ENCODE measurements around the gene NDUFA9. TPM values are rescaled to one million over a fixed set of nuclear protein-coding genes. Genes with fewer than 3 reads are reported as not detected.
A peak's percentile ranks its signal among the peaks of the same experiment; 100 is the strongest.

Gene NDUFA9
- total and polyA plus RNA-seq, 2 of the 13 experiments (the other 11 are each of a cell fraction or from before 2014, with no cell fraction given): 68.0 to 150 TPM

- peak overlapping the region; percentile 51 for H2AFZ ChIP-seq (ENCODE audit: low read length)
- no peaks in the 10 kb centered on the region for H3K9me3 ChIP-seq (ENCODE audit: low read length)
- in situ Hi-C loops (cut with HindIII; ENCODE audit: extremely low pct_ligation_motif_present, low pct_unique_long_range_greater_than_20kb): no loop called here
- peak overlapping the region; percentile 79 for H3K4me2 ChIP-seq (ENCODE audit: low read depth, low read length)
- WGBS (ENCODE audit: low lambda C conversion rate): 40% methylated on average over 4 of the region's 4 CpGs
- peak overlapping the region; percentile 67 for H3K27ac ChIP-seq (ENCODE audit: extremely low read length, insufficient read depth, low read length)
- ATAC-seq (no peak), DNase-seq (ENCODE audit: low spot score) (no peak), FAIRE-seq (no peak)
- ChIA-PET CTCF (ENCODE audit: low intra/inter-chr PET ratio, low total read pairs) (no interaction called here), POLR2A (interaction anchor here (0.8 kb wide), 1 partner anchor 43 kb away, joined by 4 read pairs; no protein-coding TSS in a partner anchor)
- H4K20me1 ChIP-seq (ENCODE audit: insufficient read depth, low read length): no peaks in the 10 kb centered on the region
- peak overlapping the region; percentile 94 for H3K9ac ChIP-seq (ENCODE audit: insufficient read depth, low read depth, low read length)
- peaks cover 40% of the 10 kb centered on the region for H3K79me2 ChIP-seq (ENCODE audit: insufficient read depth, low read length)
- no peak for TF ChIP-seq ATRX (CRISPR knock-in tag; IDR thresholded peaks at IDR 0.05; ENCODE audit: borderline replicate concordance)
- TF ChIP-seq, protein P1, sequence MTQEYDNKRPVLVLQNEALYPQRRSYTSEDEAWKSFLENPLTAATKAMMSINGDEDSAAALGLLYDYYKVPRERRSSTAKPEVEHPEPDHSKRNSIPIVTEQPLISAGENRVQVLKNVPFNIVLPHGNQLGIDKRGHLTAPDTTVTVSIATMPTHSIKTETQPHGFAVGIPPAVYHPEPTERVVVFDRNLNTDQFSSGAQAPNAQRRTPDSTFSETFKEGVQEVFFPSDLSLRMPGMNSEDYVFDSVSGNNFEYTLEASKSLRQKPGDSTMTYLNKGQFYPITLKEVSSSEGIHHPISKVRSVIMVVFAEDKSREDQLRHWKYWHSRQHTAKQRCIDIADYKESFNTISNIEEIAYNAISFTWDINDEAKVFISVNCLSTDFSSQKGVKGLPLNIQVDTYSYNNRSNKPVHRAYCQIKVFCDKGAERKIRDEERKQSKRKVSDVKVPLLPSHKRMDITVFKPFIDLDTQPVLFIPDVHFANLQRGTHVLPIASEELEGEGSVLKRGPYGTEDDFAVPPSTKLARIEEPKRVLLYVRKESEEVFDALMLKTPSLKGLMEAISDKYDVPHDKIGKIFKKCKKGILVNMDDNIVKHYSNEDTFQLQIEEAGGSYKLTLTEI (CRISPR knock-in tag; conservative IDR thresholded peaks at IDR 0.05): no peak
- no peaks in the 10 kb centered on the region; a peak in 2 of 5 replicates for H3K27me3 ChIP-seq (ENCODE audit: control insufficient read depth in 1 of 2, insufficient read depth in 2 of 2, low read length in 2 of 2)
- intact Hi-C loops (cut with micrococcal nuclease; ENCODE audit: unreplicated experiment): loop anchor here (2.0 kb wide), 2 partner anchors 43 to 69 kb away; no protein-coding TSS in a partner anchor
- H3K4me1 ChIP-seq (ENCODE audit: insufficient read depth, low read length): peaks cover 39% of the 10 kb centered on the region
- no peaks in the 10 kb centered on the region for H3K36me3 ChIP-seq (replicated peaks in 1 of 2; ENCODE audit: control insufficient read depth in 1 of 2, insufficient read depth in 2 of 2, low read length in 2 of 2)
- H3K4me3 ChIP-seq (replicated peaks in 1 of 3; ENCODE audit: insufficient read depth in 1 of 3, low read depth in 2 of 3, low read length in 3 of 3): peak overlapping the region; percentile 83 to 97 (median 87)
- BruUV-seq (replicated peaks): no TSS peak
Measured at GRCh38 chr12:4648104-4648500, 812 bp upstream of the NDUFA9 start.

DNA sequence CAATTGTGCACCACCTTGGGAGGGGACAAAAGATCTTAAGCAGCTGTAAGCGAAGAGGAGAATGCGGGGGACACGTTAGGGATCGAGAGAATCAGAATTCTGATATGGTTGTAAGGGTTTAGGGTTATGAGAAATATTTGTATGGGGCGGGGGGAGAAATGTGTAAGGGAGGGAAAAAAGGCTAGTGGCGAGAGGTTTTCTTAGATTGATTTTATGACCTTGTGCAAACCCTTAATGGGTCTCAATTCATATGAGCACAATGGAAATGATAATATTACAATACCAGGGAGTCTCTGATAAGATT, 396 bp downstream of the NDUFA9 start:
- in situ Hi-C loops (cut with HindIII; ENCODE audit: extremely low pct_ligation_motif_present, low pct_unique_long_range_greater_than_20kb) (no loop called here), intact Hi-C loops (cut with micrococcal nuclease; ENCODE audit: unreplicated experiment) (loop anchor here (2.0 kb wide), 2 partner anchors 45 to 71 kb away; no protein-coding TSS in a partner anchor)
- no peak for TF ChIP-seq KLF12 (CRISPR knock-in tag; IDR thresholded peaks at IDR 0.05; ENCODE audit: borderline replicate concordance)
- TF ChIP-seq ASH2L (IDR thresholded peaks at IDR 0.05; ENCODE audit: insufficient read length, low read depth, low read length): peak; percentile 64
- TF ChIP-seq, protein P2, sequence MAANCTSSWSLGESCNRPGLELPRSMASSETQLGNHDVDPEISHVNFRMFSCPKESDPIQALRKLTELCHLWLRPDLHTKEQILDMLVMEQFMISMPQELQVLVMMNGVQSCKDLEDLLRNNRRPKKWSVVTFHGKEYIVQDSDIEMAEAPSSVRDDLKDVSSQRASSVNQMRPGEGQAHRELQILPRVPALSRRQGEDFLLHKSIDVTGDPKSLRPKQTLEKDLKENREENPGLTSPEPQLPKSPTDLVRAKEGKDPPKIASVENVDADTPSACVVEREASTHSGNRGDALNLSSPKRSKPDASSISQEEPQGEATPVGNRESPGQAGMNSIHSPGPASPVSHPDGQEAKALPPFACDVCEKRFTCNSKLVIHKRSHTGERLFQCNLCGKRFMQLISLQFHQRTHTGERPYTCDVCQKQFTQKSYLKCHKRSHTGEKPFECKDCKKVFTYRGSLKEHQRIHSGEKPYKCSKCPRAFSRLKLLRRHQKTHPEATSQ (CRISPR knock-in tag; IDR thresholded peaks at IDR 0.05; ENCODE audit: borderline replicate concordance): 0 out of 2 replicates have a peak, but pooled peaks have one; percentile 4
- 0 out of 2 replicates have a peak, but pooled peaks have one; percentile 4 for TF ChIP-seq DNMT3B (CRISPR knock-in tag; conservative IDR thresholded peaks at IDR 0.05)
- peak; percentile 8; the same call in 1 of the 2 replicates for TF ChIP-seq HDAC1 (CRISPR knock-in tag; IDR thresholded peaks at IDR 0.05)
- peak overlapping the region; percentile 83 to 97 (median 87) for H3K4me3 ChIP-seq (replicated peaks in 1 of 3; ENCODE audit: insufficient read depth in 1 of 3, low read depth in 2 of 3, low read length in 3 of 3)
- WGBS (ENCODE audit: low lambda C conversion rate): 0% methylated on average over 6 of the region's 6 CpGs
- peak overlapping the region; percentile 99 for H2AFZ ChIP-seq (ENCODE audit: low read length)
- no peaks in the 10 kb centered on the region; a peak in 2 of 5 replicates for H3K27me3 ChIP-seq (ENCODE audit: control insufficient read depth in 1 of 2, insufficient read depth in 2 of 2, low read length in 2 of 2)
- POLR2A ChIA-PET: interaction anchor here (0.8 to 0.9 kb wide), 3 partner anchors 10 to 638 kb away, joined by 3 to 4 read pairs (median 4); no protein-coding TSS in a partner anchor
- no peaks in the 10 kb centered on the region for H4K20me1 ChIP-seq (ENCODE audit: insufficient read depth, low read length)
- peak overlapping the region; percentile 94 for H3K9ac ChIP-seq (ENCODE audit: insufficient read depth, low read depth, low read length)
- no peak for ATAC-seq
- no peak for FAIRE-seq
- DNase-seq (ENCODE audit: low spot score): peak; percentile 4
- peaks cover 47% of the 10 kb centered on the region for H3K79me2 ChIP-seq (ENCODE audit: insufficient read depth, low read length)
- CTCF ChIA-PET (ENCODE audit: low intra/inter-chr PET ratio, low total read pairs): no interaction called here
- peaks cover 39% of the 10 kb centered on the region for H3K4me1 ChIP-seq (ENCODE audit: insufficient read depth, low read length)
- H3K27ac ChIP-seq (ENCODE audit: extremely low read length, insufficient read depth, low read length): peak overlapping the region; percentile 67
- H3K36me3 ChIP-seq (replicated peaks in 1 of 2; ENCODE audit: control insufficient read depth in 1 of 2, insufficient read depth in 2 of 2, low read length in 2 of 2): peaks cover 0 to 3% of the 10 kb centered on the region in 2 experiments; a peak in 2 of 5 replicates
- no peaks in the 10 kb centered on the region for H3K9me3 ChIP-seq (ENCODE audit: low read length)
- peak overlapping the region; percentile 79 for H3K4me2 ChIP-seq (ENCODE audit: low read depth, low read length)
- BruUV-seq (replicated peaks): no TSS peak
